Hair follicular keratinocyte (primary cell): Measurements from ENCODE around the gene TEX14. TPM values are rescaled to one million over a fixed set of nuclear protein-coding genes. Genes with fewer than 3 reads are reported as not detected.

ENCODE experiments used
- total RNA-seq: library from RNA; depleted of rRNA; stranded (reverse); fragments of >200 nt; gene quantifications from 2 replicates; pipeline ENCODE4 v1.2.3, GENCODE V29; 2015

Gene TEX14
- not detected in 2 replicates for total RNA-seq

DNA sequence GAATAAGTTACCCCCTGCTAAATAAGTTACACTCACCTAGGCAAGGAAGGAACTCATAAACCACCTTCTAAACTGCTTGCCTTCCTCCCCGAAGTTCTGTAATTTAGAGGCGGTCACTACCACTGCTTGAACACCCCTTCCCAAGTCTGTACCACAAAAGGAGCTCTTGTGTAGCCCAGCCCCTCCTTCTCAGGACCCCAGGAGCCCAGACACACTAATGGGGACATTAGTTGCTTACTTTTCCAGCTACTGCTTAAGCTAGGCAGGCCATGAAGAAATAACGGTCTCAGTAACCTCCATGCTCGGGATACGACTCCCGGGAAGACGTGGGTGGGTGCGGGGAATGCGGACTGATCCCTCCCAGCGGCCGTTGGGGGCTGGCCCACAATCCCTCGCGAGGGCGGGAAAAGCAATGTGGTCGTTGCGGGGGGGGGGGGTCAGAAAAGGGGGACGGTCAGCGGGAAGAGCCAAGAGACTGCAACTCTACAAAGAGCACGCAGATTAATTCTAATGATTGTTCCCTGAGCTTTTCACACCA lies at the start of gene TEX14:
Gene TEX14 (minus strand): TSS at position 345 of the 538 bp plus-strand sequence. CDS start 40,044 bp downstream, outside the sequence.

DNA sequence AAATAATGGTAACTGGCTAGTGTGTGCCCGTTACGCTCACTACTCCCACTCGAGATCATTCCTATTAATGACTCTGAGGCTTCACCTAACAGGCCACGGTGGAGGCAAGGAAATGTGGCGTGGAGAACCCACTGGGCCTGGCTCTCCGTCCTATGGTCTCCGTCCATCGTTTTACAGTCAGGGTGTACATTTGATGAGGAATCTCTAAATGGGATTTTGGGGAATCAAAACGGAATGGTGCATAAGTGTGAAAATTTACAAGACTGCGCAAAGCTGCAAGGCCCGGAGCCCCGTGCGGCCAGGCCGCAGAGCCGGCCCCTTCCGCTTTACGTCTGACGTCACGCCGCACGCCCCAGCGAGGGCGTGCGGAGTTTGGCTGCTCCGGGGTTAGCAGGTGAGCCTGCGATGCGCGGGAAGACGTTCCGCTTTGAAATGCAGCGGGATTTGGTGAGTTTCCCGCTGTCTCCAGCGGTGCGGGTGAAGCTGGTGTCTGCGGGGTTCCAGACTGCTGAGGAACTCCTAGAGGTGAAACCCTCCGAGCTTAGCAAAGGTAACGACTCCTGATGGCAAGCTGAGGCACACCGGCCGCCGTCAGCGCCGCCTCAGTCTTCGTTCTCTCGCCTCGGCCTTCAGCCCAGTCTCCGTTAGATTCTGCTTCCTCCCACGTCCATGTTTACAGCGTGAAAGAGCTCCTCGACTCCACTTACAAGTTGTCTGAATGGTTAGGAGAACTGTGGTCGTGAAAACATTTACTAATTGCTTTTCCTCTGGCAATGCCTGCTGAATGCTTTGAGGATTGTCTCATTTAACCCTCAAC lies 602 bp upstream of the TEX14 start, which contains the start of gene RAD51C:
Gene RAD51C (plus strand): TSS at position 364 of the 817 bp plus-strand sequence. CDS start 42 bp downstream, at position 406.

GRCh38 chr17:58513965-58514769 lies 177.7 kb downstream of the TEX14 start, which contains the start of gene MTMR4:
MTMR4 (minus strand) TSS chr17:58514638; CDS start chr17:58514407, 231 bp downstream.

Other genes starting within 250 kb of the TEX14 start
- gene HSF5, start 203.6 kb downstream of the TEX14 start, total RNA-seq = not detected in 2 replicates
- gene MTMR4, start 177.4 kb downstream of the TEX14 start, total RNA-seq = 44.8 and 47.6 TPM in 2 replicates
- gene RAD51C, start 557 bp upstream of the TEX14 start, total RNA-seq = 25.1 and 55.5 TPM in 2 replicates
- gene PPM1E, start 63.8 kb upstream of the TEX14 start, total RNA-seq = under 0.01 and 0.04 TPM in 2 replicates